Measurements from ENCODE around the gene GINS3. TPM values are rescaled to one million over a fixed set of nuclear protein-coding genes. Genes with fewer than 3 reads are reported as not detected.

Gene GINS3
- total RNA-seq, 4 donors from 2014 or later, result 2.6 to 9.6 (median 6.8) TPM

DNA sequence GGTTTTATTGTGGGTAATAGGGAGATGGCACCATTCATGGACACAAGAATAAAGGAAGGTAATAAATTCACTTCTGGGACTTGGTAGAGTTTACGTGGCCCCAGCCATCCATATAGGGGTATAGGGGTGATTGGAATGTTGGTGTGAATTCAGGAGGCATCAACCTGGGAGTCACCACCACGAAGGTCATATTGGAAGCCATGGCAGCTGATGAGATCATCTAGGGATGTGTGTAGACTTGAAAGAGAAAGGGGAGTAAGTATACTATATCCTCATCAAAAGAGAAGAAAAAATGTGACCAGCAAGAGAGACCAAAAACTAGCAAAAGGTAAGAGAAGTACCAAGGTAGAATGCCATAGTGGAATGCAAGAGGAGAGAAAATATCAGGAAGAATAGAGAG, 26.6 kb upstream of the GINS3 start:
- WGBS, result 50% methylated on average over 2 of the region's 2 CpGs
- Histone ChIP-seq H3K27me3 (peaks cover 4% of the 10 kb centered on the region), H3K9me3 (no peaks in the 10 kb centered on the region), H3K27ac (no peak overlapping the region), H3K4me1 (no peaks in the 10 kb centered on the region), H3K4me3 (no peak overlapping the region), H3K36me3 (no peaks in the 10 kb centered on the region)
- DNase-seq (ENCODE audit: low spot score in 2 of 2), result no peak
- TF ChIP-seq CTCF (IDR thresholded peaks at IDR 0.05) (no peak), POLR2AphosphoS5 (IDR thresholded peaks at IDR 0.05) (no peak), POLR2A (IDR thresholded peaks at IDR 0.05) (no peak), EP300 (IDR thresholded peaks at IDR 0.05) (no peak)

- H3K27ac ChIP-seq, result no peak overlapping the region
- H3K9me3 ChIP-seq, result no peaks in the 10 kb centered on the region
- H3K4me3 ChIP-seq, result no peak overlapping the region
- peaks cover 4% of the 10 kb centered on the region for H3K27me3 ChIP-seq
- no peaks in the 10 kb centered on the region for H3K36me3 ChIP-seq
- no peak for TF ChIP-seq POLR2A (IDR thresholded peaks at IDR 0.05)
- TF ChIP-seq EP300 (IDR thresholded peaks at IDR 0.05), result no peak
- no peak for TF ChIP-seq CTCF (IDR thresholded peaks at IDR 0.05)
- TF ChIP-seq POLR2AphosphoS5 (IDR thresholded peaks at IDR 0.05), result no peak
- whole genome bisulfite sequencing, result 72% methylated on average over 5 of the region's 5 CpGs
- no peaks in the 10 kb centered on the region for H3K4me1 ChIP-seq
- DNase-seq (ENCODE audit: low spot score in 2 of 2), result no peak
Measured at GRCh38 chr16:58366247-58367031, 25.8 kb upstream of the GINS3 start.

DNA sequence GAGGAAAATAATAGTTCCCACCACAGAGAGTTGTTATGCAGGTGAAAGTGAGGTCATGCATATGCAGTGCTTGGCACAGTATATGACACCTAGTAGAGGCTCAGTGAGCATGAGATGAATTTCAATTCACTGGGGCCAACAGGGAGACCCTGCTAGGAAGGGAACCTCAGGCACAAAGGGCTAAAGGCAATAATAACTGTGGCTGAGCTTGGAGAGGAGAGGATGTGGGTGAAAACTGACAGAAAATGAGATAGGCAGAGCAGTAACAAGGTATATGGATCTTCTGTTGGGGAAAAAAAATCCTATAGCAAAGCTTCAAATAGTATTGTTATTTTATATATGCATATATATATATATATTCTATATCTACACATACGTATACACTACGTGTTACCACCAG, 25.0 kb upstream of the GINS3 start:
- H3K27me3 ChIP-seq, result peaks cover 4% of the 10 kb centered on the region
- TF ChIP-seq CTCF (IDR thresholded peaks at IDR 0.05), result no peak
- TF ChIP-seq POLR2A (IDR thresholded peaks at IDR 0.05), result no peak
- TF ChIP-seq EP300 (IDR thresholded peaks at IDR 0.05), result no peak
- TF ChIP-seq POLR2AphosphoS5 (IDR thresholded peaks at IDR 0.05), result no peak
- H3K4me1 ChIP-seq, result no peaks in the 10 kb centered on the region
- H3K4me3 ChIP-seq, result no peak overlapping the region
- no peaks in the 10 kb centered on the region for H3K36me3 ChIP-seq
- DNase-seq (ENCODE audit: low spot score in 2 of 2), result no peak
- H3K27ac ChIP-seq, result no peak overlapping the region
- no peaks in the 10 kb centered on the region for H3K9me3 ChIP-seq
- WGBS, result 90% methylated on average over 2 of the region's 2 CpGs

DNA sequence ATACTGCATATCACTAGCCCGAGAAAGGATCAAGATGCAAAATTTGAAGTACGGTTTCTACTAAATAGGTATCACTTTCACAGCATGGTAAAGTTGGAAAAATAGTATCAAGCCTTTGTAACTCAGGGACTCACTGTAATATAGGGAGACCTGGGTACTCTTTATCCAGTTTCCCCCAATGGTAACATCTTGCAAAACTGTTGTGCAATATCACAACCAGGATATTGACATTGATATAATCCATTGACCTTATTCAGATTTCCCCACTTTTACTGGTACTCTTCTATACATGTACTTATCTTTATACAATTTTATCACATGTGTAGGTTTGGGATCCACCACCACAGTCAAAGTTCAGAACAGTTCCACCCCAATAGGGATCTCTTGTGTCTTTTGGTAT, 20.4 kb upstream of the GINS3 start:
- H3K27me3 ChIP-seq, result no peaks in the 10 kb centered on the region
- no peaks in the 10 kb centered on the region for H3K4me1 ChIP-seq
- WGBS, result 97% methylated on average over 2 of the region's 2 CpGs
- H3K36me3 ChIP-seq, result no peaks in the 10 kb centered on the region
- no peak overlapping the region for H3K27ac ChIP-seq
- H3K9me3 ChIP-seq, result no peaks in the 10 kb centered on the region
- TF ChIP-seq POLR2A (IDR thresholded peaks at IDR 0.05) (no peak), EP300 (IDR thresholded peaks at IDR 0.05) (no peak), POLR2AphosphoS5 (IDR thresholded peaks at IDR 0.05) (no peak), CTCF (IDR thresholded peaks at IDR 0.05) (no peak)
- no peak overlapping the region for H3K4me3 ChIP-seq
- no peak for DNase-seq (ENCODE audit: low spot score in 2 of 2)

- TF ChIP-seq CTCF (IDR thresholded peaks at IDR 0.05) (no peak), POLR2AphosphoS5 (IDR thresholded peaks at IDR 0.05) (no peak), POLR2A (IDR thresholded peaks at IDR 0.05) (no peak), EP300 (IDR thresholded peaks at IDR 0.05) (no peak)
- no peak overlapping the region for H3K4me3 ChIP-seq
- H3K27ac ChIP-seq, result no peak overlapping the region
- DNase-seq (ENCODE audit: low spot score in 2 of 2), result no peak
- no peaks in the 10 kb centered on the region for H3K9me3 ChIP-seq
- no peaks in the 10 kb centered on the region for H3K36me3 ChIP-seq
- no peaks in the 10 kb centered on the region for H3K27me3 ChIP-seq
- no peaks in the 10 kb centered on the region for H3K4me1 ChIP-seq
Measured at GRCh38 chr16:58375386-58375785, 16.9 kb upstream of the GINS3 start.

Data from suprapubic skin (tissue), 4 donors.